Stimulated activated CD8-positive, alpha-beta memory T cell treated with anti-CD3 and anti-CD28 coated beads, Interleukin-12 subunit alpha, Interleukin-12 subunit beta, amount 100 ng/mL, for 1 hour (primary cell): ENCODE results near the gene MAP3K3.

Experiments used
- DNase-seq: peaks from one replicate; pipeline ENCODE4 v3.0.0-alpha.2; 2020; ENCODE audit warnings: low read depth

MAP3K3 gene

GRCh38 chr17:63622574-63623390, 565 bp downstream of the MAP3K3 start:
- DNase-seq, result no peak

- DNase-seq, result no peak
Measured at GRCh38 chr17:63623786-63624530, 1.7 kb downstream of the MAP3K3 start.

GRCh38 chr17:63624531-63624880, 2.3 kb downstream of the MAP3K3 start:
- DNase-seq, result no peak

GRCh38 chr17:63626551-63627180, 4.4 kb downstream of the MAP3K3 start:
- DNase-seq, result no peak

GRCh38 chr17:63629627-63630026, 7.4 kb downstream of the MAP3K3 start:
- no peak for DNase-seq

GRCh38 chr17:63631062-63631461, 8.8 kb downstream of the MAP3K3 start:
- DNase-seq, result no peak

GRCh38 chr17:63631626-63632025, 9.4 kb downstream of the MAP3K3 start:
- DNase-seq, result no peak

GRCh38 chr17:63633742-63634141, 11.5 kb downstream of the MAP3K3 start:
- no peak for DNase-seq

- no peak for DNase-seq
Measured at GRCh38 chr17:63634163-63634562, 11.9 kb downstream of the MAP3K3 start.

GRCh38 chr17:63634816-63635215, 12.6 kb downstream of the MAP3K3 start:
- DNase-seq, result no peak

GRCh38 chr17:63635290-63635689, 13.1 kb downstream of the MAP3K3 start:
- no peak for DNase-seq

GRCh38 chr17:63635787-63636186, 13.6 kb downstream of the MAP3K3 start:
- no peak for DNase-seq

- no peak for DNase-seq
Measured at GRCh38 chr17:63639125-63639524, 16.9 kb downstream of the MAP3K3 start.

GRCh38 chr17:63640038-63640437, 17.8 kb downstream of the MAP3K3 start:
- DNase-seq, result no peak

- no peak for DNase-seq
Measured at GRCh38 chr17:63641692-63642448, 19.7 kb downstream of the MAP3K3 start.

- no peak for DNase-seq
Measured at GRCh38 chr17:63644846-63645245, 22.6 kb downstream of the MAP3K3 start.

GRCh38 chr17:63645775-63646487, 23.7 kb downstream of the MAP3K3 start:
- DNase-seq, result no peak

- no peak for DNase-seq
Measured at GRCh38 chr17:63646488-63646806, 24.2 kb downstream of the MAP3K3 start.

- no peak for DNase-seq
Measured at GRCh38 chr17:63647065-63647725, 25.0 kb downstream of the MAP3K3 start.

GRCh38 chr17:63647936-63648335, 25.7 kb downstream of the MAP3K3 start:
- no peak for DNase-seq

- DNase-seq, result no peak
Measured at GRCh38 chr17:63649813-63650212, 27.6 kb downstream of the MAP3K3 start.
